ENCODE data around the gene RBSN. TPM values are rescaled to one million over a fixed set of nuclear protein-coding genes. Genes with fewer than 3 reads are reported as not detected.

Gene RBSN
- total RNA-seq, 4 donors from 2014 or later, result 26.8 to 42.6 (median 28.6) TPM

- Histone ChIP-seq H3K27ac (peak overlapping the region in 2 of 4 donors; percentile 29 to 53), H3K36me3 (peaks cover 0 to 86% of the 10 kb centered on the region in 2 donors), H3K4me3 (no peak overlapping the region), H3K4me1 (no peaks in the 10 kb centered on the region), H3K9me3 (no peaks in the 10 kb centered on the region), H3K27me3 (no peaks in the 10 kb centered on the region)
- intact Hi-C loops (cut with DNase I; ENCODE audit: low total_unique reads), result no loop called here
- TF ChIP-seq POLR2A (IDR thresholded peaks at IDR 0.05) (no peak), CTCF (IDR thresholded peaks at IDR 0.05 in 4 of 5, conservative IDR thresholded peaks at IDR 0.05 in 1 of 5) (no peak)
- DNase-seq (no peak), ATAC-seq (peak; percentile 53 to 54)
- in situ Hi-C loops (cut with MboI; ENCODE audit: low sequenced_read_pairs in 4 of 4), result loop anchor here in 1 of 4 donors (25.0 kb wide), 1 partner anchor 380 kb away; the partner anchor contains the start of gene CCDC174
These were observed 57.0 kb downstream of the RBSN start for GRCh38 chr3:15041950-15042349.

GRCh38 chr3:15040844-15041243 is 58.1 kb downstream of the RBSN start:
- H3K27ac ChIP-seq, result peak overlapping the region in 2 of 4 donors; percentile 39 to 53
- no peaks in the 10 kb centered on the region for H3K9me3 ChIP-seq
- peaks cover 0 to 85% of the 10 kb centered on the region in 2 donors for H3K36me3 ChIP-seq
- in situ Hi-C loops (cut with MboI; ENCODE audit: low sequenced_read_pairs in 4 of 4), result loop anchor here in 1 of 4 donors (25.0 kb wide), 1 partner anchor 379 kb away; the partner anchor contains the start of gene CCDC174
- H3K4me3 ChIP-seq, result no peak overlapping the region
- no peaks in the 10 kb centered on the region for H3K27me3 ChIP-seq
- no peak for TF ChIP-seq CTCF (IDR thresholded peaks at IDR 0.05 in 4 of 5, conservative IDR thresholded peaks at IDR 0.05 in 1 of 5)
- TF ChIP-seq POLR2A (IDR thresholded peaks at IDR 0.05), result no peak
- ATAC-seq (peak in 1 of 2 donors; percentile 52), DNase-seq (no peak)
- intact Hi-C loops (cut with DNase I; ENCODE audit: low total_unique reads), result no loop called here
- no peaks in the 10 kb centered on the region for H3K4me1 ChIP-seq

- no peak for DNase-seq
- Histone ChIP-seq H3K36me3 (peaks cover 0 to 87% of the 10 kb centered on the region in 2 donors), H3K27me3 (no peaks in the 10 kb centered on the region), H3K9me3 (no peaks in the 10 kb centered on the region), H3K4me1 (peaks cover 0 to under 1% of the 10 kb centered on the region in 2 donors), H3K4me3 (no peak overlapping the region), H3K27ac (peak overlapping the region in 1 of 4 donors; percentile 29)
- no peak for TF ChIP-seq CTCF (IDR thresholded peaks at IDR 0.05 in 4 of 5, conservative IDR thresholded peaks at IDR 0.05 in 1 of 5)
- TF ChIP-seq POLR2A (IDR thresholded peaks at IDR 0.05), result no peak
- no peak for ATAC-seq
- intact Hi-C loops (cut with DNase I; ENCODE audit: low total_unique reads), result no loop called here
- in situ Hi-C loops (cut with MboI; ENCODE audit: low sequenced_read_pairs in 4 of 4), result loop anchor here in 1 of 4 donors (10.0 to 25.0 kb wide), 2 partner anchors 114 to 376 kb away; partner anchors contain the start of gene CCDC174
These were observed 60.6 kb downstream of the RBSN start for GRCh38 chr3:15038306-15038705.

GRCh38 chr3:15033103-15033502 is 65.8 kb downstream of the RBSN start:
- ATAC-seq (peak in 1 of 2 donors; percentile 41), DNase-seq (no peak)
- TF ChIP-seq POLR2A (IDR thresholded peaks at IDR 0.05) (no peak), CTCF (IDR thresholded peaks at IDR 0.05 in 4 of 5, conservative IDR thresholded peaks at IDR 0.05 in 1 of 5) (no peak)
- intact Hi-C loops (cut with DNase I; ENCODE audit: low total_unique reads), result no loop called here
- Histone ChIP-seq H3K9me3 (no peaks in the 10 kb centered on the region), H3K4me1 (peaks cover 0 to 5% of the 10 kb centered on the region in 2 donors), H3K27ac (peak overlapping the region in 3 of 4 donors; percentile 38 to 69 (median 57)), H3K4me3 (no peak overlapping the region), H3K27me3 (no peaks in the 10 kb centered on the region), H3K36me3 (peaks cover 0 to 93% of the 10 kb centered on the region in 2 donors)
- in situ Hi-C loops (cut with MboI; ENCODE audit: low sequenced_read_pairs in 4 of 4), result loop anchor here in 1 of 4 donors (10.0 to 25.0 kb wide), 2 partner anchors 108 to 371 kb away; partner anchors contain the start of gene CCDC174
